HG03280 (cell line): Measurements from ENCODE around the gene RIMS4.

Source experiments
- ATAC-seq: cut with Tn5 transposase; IDR thresholded peaks from one replicate; pipeline ENCODE4 v1.9.1; 2021; ENCODE audit warnings: mild to moderate bottlenecking, moderate library complexity; ENCODE audit not compliant: unreplicated experiment

Gene RIMS4

DNA sequence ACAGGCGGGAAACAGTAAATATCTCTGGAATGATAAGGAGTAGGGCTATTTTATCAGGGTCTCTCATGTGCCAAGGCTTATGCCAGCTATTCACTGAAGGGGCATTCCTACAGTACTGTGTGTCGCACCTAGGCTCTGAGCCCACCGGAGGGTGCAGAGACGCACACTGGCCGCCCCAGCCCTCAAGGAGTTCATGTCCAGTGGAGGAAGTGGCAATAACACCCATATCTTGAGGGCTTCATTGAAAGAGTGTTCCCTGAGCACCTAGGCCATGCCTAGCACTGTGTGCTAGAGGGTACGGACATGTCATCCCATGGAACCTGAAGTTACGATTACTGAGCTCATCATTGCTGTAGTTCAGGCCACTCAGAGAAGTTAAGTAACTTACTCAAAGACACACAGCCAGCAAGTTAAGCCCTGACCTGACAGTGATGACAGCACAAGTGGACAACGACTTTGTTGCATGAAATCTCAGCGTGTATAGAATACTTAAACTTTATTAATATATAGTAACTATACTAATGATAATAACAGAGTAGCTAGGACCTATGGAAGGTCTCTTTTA is 86.5 kb downstream of the RIMS4 start:
- ATAC-seq, result no peak

DNA sequence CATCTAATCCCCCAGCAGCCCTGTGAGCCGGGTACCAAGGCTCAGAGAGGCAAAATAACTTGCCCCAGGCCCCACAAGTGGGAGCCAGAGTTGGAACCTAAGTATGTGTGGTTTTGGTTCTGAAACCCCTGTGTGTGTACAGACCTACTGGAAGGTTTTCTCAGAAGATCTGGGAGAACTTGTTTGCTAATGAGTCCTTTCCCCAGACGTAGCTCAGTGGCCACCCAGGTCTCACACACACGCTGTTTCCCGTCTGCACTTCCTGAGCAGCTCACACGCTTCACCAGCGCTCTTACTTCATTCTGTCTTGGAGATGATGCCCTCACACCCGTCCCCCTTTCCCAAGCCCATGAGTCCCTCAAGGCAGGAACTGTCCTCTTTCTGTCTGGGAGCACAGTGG is 87.0 kb downstream of the RIMS4 start:
- ATAC-seq, result no peak

DNA sequence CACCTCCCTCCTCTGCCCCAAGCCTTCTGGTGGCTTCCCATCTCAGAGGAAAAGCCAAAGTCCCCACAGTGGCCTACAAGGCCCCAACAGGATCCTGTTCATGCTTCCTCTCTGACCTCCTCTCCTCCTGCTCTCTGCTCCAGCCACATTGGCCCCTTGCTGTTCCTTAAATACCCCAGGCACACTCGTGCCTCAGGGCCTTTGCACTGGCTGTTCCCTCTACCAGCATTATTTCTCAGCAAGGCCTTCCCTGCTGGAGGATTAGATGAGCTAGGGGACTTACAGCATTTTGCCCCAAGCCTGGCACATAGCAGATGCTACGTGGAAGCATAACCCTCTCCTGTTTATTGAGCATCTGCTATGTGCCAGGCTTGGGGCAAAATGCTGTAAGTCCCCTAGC is 87.4 kb downstream of the RIMS4 start:
- no peak for ATAC-seq

DNA sequence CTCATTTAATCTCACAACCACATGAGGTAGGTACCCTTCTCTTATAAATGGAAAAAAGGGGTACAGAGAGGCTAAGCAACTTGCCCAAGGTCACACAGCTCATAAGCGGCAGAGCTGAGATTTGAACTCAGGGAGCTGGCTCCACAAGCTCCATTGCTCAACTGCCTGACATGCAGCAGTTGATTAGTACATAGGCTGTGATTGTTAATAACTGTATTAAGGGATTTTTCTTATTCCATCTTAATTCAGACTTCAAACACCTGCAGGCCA is 88.6 kb downstream of the RIMS4 start:
- ATAC-seq, result no peak

DNA sequence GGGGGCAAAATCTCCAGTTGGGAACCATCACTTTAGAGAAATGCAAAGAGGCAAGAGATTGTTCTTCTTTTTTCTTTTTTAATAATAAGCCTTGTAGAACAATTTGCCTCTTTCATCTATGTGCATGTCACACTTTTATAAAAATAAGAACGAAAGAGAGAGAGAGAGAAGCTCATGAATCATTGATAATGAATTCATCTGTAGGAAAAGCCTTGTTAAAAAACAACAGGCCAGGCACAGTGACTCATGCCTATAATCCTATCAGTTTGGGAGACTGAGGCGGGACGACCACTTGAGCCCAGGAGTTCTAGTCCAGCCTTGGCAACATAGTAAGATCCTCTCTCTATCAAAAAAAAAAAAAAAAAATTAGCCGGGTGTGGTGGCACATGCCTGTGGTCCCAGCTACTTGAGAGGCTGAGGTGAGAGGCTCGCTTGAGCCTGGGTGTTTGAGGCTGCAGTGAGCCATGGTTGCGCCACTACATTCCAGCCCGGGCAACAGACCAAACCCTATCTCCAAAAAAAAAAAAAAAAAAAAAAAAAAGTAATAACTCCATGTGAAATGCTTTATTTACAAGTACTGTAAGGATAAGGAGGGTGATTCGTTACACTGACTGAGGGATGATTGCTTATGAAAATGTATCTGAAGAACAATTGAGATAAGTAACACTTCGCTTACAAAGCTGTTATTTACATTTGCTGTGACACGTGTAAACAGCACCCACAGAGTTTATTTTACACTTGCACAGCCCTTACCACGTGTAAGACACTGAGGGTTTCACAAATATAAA is 89.2 kb downstream of the RIMS4 start:
- no peak for ATAC-seq

- no peak for ATAC-seq
Observed at GRCh38 chr20:44720621-44720996, 89.7 kb downstream of the RIMS4 start.

GRCh38 chr20:44719841-44720240 is 90.5 kb downstream of the RIMS4 start:
- no peak for ATAC-seq

DNA sequence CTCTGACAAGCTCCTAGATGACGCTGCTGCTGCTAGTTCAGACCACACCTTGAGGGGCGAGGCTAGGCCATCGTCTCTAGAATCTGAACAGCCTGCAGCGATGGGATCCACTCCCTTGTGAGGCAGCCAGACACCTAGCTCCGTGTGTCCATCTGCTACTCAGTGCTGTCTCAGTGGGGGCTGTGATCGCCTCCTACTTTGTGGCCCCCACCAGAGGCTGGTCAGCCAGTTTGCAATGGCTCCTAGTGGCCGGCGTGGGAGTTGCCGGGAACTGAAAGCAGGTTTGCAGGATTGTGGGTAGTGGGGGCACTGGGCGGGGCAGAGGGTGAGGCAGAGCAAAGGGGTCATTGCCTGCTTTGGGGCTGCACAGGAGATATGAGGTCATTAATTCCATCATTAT is 92.4 kb downstream of the RIMS4 start:
- no peak for ATAC-seq

GRCh38 chr20:44716309-44717106 is 93.8 kb downstream of the RIMS4 start:
- ATAC-seq, result no peak

GRCh38 chr20:44715499-44716308 is 94.6 kb downstream of the RIMS4 start:
- no peak for ATAC-seq

GRCh38 chr20:44714701-44715498 is 95.4 kb downstream of the RIMS4 start, which contains the start of gene CCN5:
Gene CCN5, plus strand, starts transcription at chr20:44715369. Its CDS starts 22 bp downstream, at chr20:44715391.
- ATAC-seq, result no peak

DNA sequence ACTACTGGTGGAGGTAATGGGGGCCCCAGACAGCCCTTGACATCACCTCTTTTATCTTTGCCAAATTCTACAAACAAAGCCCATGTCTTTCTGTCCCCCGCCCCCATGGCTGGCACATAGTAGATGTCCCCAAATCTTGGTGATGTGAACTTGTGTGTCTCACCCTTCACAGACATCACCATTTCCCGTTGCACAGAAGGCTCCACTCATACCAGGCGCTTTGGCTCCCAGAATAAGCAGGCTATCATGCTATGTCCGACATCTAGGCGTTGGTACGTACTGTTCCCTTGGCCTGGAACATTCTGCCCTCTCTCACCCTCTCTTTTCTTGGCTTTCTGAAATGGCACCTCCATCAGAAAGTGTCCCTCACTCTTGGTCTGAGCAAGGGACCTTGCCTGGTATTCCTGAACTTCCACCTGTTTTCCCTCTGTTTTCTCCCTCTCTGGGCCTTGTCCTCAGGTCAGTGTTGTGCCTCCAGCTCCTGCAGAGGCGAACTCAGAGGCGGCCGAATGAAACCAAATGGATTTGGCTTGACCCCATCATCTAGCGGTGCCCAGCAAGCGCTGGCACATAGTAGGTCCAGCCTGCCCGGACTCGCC is 96.1 kb downstream of the RIMS4 start:
- no peak for ATAC-seq

DNA sequence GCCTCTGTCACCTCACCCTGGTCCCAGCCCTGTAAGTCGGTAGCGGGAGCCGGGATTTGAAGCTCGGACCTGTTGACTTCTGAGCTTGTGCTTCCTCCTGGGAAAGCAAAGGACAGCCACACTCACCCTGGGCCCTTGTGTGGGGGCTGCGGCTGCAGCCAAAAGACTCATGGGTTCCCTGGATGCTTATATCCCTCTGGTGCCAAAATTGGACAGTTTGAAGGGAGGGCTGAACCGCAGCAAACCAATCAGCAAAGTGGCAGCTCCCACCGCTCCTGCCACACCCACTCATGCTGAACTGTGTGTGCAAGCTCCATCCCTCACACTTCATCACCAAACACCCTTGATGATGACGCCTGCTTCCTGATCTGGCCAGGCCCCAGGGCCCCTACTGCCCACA is 99.1 kb downstream of the RIMS4 start:
- ATAC-seq, result no peak

DNA sequence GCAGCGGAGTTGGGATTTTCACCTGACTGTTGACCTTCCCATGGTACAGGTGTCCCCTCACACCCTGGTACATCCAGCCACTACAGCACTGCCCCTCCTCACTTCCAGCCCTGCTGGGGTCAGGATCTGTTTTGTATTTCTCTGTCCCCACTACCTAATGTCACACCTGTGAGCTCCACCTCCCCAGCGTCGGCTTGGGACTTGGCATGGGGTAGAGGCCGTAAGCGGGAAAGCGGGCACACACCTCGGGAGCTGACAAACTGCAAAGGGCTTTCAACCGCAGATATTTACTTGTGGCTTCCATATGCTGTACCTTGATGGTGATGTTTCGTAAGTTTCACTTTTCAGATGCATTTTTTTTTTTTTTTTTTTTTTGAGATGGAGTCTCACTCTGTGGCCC is 100.5 kb downstream of the RIMS4 start:
- no peak for ATAC-seq

GRCh38 chr20:44709380-44709779 is 101.0 kb downstream of the RIMS4 start:
- no peak for ATAC-seq

- ATAC-seq, result no peak
Observed at GRCh38 chr20:44707018-44707579, 103.2 kb downstream of the RIMS4 start.

GRCh38 chr20:44706301-44707017 is 103.9 kb downstream of the RIMS4 start:
- no peak for ATAC-seq

- no peak for ATAC-seq
Observed at GRCh38 chr20:44705364-44706094, 104.8 kb downstream of the RIMS4 start.
